Brain pericyte (primary cell): ENCODE measurements around the gene FKBP11.

Source experiments
- DNase-seq: peaks from one replicate; pipeline ENCODE4 v3.0.0-alpha.2; 2012; ENCODE audit warnings: low read depth, low spot score

Gene FKBP11

DNA sequence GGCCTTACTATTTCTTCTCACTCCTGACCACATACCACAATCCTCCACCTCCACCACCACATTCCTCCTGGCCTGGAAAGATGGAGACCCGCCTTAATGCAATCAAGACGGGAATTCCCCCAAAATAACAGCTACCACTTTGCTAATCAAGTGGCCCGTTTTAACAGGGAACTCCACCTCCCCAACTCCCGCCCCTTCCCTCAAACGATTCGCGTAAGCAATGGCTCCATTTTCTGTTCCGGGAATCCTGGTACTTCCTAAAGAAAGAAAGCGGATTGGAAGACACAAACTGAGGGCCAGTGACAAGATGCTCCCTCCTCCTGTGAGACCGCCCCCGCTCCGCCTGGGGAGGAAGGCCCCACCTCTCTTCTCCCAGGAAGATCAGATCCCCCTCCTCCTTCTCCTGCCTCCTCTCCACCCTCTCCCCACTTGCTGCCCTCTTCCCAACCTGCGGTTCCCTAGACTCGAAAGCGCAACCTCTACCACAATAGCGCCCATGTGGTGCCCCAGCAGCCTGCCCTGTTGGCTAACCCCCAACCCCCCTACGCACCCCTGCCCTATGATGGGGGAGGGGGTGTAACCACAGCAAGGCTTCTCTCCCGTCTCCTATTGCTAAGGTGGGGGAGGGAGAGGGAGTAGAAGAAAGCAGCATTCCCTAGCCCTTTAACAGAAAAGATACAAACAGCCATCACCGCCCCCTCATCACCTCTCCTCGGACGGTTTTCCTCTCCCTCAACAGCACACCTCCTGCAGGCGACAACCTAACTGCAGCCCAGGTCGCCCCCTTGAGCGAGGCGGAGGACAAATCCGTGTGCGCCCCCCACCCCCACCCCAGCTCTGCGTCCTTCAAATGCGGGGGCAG, 31.2 kb upstream of the FKBP11 start:
- DNase-seq, result peak; percentile 89

- no peak for DNase-seq
These were observed 29.7 kb upstream of the FKBP11 start for GRCh38 chr12:48954841-48955501.

DNA sequence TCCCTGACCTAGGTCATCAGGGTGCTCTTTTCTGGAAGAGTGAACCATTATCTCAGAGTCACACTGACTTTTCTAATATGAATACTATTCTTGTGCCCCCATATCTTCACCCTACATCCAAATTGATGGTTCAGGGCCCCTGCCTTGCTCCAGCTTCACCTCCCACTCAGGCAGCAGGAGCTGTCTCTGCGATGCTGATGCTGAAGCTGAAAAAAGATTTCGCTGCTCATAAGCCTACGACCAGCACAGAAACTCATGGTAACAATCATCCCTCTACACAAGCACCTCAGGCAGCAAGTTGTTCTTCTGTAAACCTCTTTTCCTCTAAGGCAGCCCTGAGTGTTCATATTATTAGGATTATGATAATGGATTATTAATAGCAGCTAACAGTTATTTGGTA, 28.8 kb upstream of the FKBP11 start:
- no peak for DNase-seq

DNA sequence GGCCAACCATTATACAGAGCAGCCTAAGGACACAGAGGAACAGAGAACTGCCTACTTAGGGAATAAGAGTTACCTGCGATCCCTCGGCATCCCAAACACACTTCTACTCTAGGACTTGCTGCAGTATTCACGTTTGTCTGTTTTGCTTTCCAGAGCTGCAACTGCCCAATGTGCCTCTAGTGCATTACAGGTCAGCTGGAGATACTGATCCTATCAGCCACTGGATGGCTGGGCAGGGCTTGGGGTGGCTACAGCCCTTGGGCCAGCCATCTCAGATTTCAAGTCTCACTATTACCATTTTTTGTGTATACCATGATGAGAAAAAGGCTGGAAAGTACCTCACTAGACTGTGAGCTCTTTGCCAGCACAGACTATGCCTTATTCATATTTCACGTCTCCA, 27.4 kb upstream of the FKBP11 start:
- no peak for DNase-seq

GRCh38 chr12:48947727-48948126, 22.4 kb upstream of the FKBP11 start:
- no peak for DNase-seq

DNA sequence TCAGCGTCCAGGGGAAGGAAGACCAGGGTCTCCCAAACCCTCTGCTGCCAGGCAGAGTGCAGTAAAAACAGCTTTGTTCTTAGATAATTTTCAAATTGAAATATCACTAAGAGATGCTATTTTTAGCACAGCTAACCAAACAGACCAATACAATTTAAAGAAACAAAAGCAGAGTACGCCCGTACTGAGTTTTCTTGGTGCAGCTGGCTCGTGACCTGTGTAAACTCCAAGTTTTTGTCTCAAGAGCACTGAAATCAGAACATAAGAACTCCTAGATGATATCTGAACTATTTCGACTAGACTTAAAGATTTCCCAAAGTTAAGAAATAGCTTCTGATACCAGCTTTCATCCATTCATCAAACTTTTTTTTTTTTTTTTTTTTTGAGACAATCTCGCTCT, 21.7 kb upstream of the FKBP11 start:
- no peak for DNase-seq

DNA sequence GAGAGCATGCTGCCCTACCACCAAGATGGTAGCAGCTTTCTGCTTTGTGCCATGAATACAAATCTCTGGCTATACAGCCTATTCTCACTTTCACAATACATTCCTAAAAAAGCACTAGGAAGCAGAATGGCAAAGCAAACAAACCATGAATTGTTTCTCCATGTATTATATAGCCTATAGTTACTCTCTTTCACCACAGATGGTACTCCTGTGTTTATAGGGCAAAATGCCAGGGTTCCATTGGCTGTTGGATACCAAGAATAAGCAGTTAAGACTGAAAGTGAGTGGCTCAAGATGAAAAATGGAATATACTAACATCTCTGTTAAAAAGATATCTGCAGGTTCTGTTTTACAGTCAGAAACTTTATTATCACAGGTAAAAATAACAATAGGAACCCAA, 20.9 kb upstream of the FKBP11 start:
- DNase-seq, result no peak

DNA sequence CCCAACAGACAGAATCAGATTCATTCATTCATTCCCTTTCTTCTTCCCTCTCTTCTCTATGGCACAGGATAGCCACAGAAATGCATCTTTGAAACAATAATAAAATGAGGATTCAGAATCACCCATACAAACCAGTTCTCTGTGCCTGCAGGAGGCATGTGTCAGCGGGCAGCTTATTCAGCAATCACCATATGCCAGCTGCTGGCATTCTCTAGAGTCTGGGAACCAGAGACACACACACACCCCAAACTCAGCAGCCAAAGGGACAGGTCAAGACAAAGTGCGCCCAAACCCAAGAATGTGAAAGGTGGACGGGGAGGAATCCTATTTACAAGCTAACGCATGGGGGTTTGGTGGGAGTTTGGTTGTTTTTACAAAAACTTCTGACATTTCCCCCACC, 17.9 kb upstream of the FKBP11 start:
- DNase-seq, result no peak

- no peak for DNase-seq
These were observed 14.9 kb upstream of the FKBP11 start for GRCh38 chr12:48940181-48940580.

DNA sequence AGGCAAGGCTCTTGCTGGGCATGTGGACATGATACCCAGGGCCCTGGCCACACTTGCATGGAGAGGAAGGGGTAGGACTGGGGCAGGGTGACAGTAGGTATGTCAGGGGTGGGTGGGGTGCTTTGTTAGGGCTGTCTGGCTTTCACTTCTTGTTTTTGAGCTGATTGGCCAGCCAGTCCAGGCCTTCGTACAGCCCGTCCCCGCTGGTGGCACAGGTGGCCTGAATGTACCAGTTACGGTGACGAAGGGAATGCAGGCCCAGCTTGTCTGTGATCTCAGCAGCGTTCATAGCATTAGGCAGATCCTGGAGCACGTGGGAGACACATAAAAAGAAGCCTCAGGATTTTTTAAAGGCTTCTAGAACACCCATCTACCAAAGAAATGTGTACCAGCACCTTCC, 13.5 kb upstream of the FKBP11 start:
- no peak for DNase-seq

- no peak for DNase-seq
These were observed 11.9 kb upstream of the FKBP11 start for GRCh38 chr12:48937170-48937569.

DNA sequence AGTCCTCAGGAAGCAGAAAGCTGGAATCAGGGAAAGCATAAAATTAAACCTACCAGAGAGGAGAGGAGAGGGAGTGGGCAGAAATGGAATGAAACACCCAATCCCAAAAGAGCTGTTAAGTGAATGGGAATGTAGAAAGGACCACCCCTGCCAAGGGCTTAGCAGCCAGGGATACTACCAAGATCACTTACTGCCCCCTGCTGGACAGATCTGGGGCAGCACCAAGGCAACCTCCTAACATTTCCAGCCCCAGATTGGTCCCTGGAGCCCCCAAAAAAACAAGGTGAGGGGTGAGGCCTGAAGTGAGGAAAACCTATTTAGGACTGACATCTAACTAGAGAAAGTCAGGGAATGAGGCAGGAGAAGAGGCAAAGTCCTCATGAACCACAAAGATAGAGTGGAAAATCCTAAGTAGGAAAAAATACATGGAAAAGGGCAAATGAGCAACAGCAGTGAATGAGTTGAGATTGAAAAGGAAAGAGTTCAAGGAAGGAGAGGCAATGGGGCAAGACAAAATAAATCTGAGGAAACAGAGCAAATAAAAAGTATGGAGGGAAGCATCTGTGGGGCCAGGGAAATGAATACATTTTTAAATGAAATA, 11.2 kb upstream of the FKBP11 start:
- no peak for DNase-seq

DNA sequence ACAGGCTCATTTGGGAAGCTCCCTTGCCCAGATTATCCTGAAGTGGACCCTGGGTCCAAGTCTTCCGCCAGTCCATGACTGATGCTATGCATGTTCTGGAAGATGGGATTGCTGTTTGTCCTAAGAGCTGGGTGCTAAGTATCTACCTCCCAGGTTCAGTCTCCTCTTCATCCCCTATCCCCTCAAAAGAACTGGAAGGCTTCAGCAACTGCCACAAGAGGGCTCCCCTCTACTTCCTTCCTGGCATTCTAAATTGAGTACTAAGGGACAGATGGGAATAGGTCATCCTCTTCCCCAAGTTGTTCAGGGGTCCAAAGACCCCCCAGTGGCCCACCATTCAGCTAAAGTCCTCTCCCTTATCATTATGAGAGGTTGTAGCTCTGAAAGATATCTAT, 9.0 kb upstream of the FKBP11 start:
- no peak for DNase-seq

DNA sequence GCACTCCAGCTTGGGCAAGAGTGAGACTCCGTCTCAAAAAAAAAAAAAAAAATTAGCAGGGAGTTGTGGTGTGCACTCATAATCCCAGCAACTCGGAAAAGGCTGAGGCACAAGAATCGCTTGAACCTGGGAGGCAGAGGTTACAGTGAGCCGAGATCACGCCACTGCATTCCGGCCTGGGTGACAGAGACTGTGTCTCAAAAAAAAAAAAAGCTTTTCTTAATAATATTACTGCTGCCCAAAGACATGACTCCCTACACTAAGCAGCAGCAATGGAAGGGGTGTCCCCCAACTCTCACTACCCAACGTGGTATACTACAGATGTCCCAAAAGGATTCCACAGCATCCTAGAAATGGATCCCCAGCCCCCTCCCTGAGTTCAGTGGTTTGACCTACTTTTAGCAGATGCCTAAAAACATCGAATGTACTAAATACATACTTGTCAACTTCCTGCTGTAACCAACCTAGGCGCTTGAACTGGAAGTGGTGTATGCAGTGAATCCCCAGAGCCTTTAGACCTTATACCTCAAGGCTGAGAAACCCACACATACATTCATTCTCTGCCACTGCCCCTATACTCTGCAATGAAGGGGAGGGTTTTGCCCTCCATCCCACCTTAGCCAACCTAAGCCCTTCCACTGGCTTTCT, 8.5 kb upstream of the FKBP11 start:
- no peak for DNase-seq

DNA sequence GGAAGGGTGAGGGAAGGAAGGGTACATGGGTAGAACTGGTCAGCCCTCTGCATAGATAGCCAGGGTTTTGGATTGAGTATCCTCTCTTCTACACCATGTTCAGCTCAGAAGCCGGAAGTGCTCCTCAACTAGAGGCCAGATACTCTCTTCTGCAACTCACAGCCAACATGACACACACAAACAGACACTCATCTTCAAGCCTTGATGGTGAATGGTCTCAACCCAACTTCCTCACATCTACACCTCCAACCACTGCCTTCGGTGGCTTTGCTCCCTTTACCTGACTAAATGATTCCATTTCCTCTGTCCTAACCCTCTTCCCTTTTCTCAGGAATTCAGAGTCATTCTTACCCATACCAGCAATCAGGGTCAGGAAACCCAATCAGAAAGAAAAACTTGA, 7.6 kb upstream of the FKBP11 start:
- no peak for DNase-seq

DNA sequence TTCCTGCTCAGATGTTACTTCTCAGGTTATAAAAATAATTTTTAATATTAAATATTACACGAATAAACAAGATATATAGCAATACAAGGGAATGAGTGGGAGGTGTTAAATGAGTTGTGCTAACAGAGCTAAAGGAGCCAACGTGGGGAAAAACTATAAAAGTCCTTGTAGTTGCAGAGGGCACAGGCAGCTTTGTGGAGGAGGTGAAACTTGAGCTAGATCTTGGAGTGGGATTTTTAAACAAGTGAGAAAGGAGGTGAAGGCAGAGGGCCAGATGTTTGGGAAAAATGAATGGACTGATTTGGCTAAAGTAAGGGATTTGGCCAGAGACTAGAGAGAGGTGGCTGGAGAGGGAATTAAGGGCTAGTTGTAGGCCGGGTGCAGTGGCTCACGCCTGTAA, 5.2 kb upstream of the FKBP11 start:
- DNase-seq, result no peak

GRCh38 chr12:48929551-48929950, 4.3 kb upstream of the FKBP11 start:
- DNase-seq, result no peak

DNA sequence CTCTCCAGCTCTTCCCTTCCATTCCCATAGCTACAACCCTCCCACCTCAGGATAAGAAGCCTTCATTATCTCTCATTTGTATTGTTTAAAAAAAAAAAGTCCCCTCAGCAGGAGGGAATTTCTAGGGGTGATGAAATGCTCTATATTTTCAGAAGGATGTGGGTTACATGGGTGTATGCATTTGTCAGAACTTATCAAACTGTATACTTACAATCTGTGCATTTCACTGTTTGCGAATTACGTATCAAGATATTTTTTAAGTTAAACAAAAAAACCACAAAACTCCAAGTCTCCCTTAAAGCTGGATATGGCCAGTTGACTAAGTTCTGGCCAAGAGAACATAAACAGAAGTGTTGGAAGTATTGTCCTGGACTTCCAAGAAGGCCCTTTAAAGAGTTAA, 2.0 kb upstream of the FKBP11 start:
- DNase-seq, result no peak

DNA sequence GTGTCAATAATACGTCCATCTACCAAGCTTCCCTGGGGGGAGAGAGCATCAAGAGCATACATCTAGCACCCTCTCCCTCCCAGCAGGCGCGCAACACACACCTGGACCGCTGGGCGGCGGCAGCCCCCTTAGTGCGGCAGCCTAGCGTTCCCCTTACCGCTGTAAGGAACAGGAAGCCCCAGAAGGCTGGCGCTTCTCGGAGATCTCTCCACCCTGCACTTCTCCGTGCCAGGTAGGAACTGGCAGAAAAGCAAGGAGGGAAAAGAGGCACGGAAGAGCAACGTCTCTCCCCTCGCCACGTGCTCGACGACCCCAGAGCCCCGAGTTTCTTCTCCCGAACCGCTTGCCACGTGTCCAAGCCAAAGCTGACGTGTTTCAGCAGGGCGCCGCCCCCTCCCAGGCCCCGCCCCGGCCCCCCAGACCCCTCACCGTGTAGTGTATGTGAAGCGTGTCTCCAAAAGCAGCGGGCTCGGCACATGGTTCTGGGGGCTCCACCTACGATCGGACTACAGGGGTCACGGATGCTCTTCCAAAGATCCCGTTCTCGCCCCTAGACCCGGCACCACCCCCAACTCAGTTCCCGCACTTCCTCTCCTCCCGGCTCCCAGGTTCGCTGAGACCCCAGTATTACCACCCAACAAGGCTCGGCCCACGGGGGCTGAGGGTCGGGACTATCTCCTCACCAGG, 532 bp downstream of the FKBP11 start:
- no peak for DNase-seq

GRCh38 chr12:48923117-48923516, 2.2 kb downstream of the FKBP11 start:
- DNase-seq, result no peak

DNA sequence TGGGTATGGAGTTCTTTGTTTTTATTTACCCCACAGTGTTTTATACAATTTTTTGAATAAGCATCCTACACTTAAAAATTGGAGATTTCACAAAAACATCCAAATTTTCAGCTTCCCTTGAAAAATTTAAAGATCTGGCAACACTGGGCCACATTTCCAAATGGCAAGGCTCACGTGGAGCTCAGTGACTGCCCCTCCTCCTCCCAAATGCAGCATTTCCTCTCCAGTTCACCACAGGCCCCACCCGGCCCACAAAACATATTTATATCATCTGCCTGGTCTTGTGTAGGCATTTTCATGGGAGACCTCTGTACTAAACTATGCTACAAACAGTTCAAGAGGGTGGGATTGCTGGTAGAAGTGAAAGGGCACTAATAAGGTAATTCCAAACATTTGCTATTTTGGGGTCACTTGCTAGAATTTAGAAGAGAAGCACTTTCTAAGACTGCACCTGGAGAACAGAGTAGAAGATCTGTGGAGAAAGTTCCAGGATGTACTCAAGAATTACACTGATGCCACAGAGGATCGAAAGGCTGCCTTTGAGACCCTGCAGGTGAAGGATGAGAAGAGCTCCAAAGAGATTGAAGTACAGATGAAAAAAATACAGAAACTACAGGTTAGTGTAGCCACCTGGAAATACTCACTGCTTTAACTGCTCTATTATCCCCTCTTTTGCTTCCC, 7.3 kb downstream of the FKBP11 start:
- DNase-seq, result no peak
